Thoracic aorta (tissue), 2 donors: ENCODE results near the gene PRRX2. TPM values are rescaled to one million over a fixed set of nuclear protein-coding genes. Genes with fewer than 3 reads are reported as not detected.

Experiments used
- ATAC-seq: fragments of 150-250 bp; one replicate; pipeline ENCODE4 v1.8.0; 2017; ENCODE audit warnings: low read depth; ENCODE audit not compliant: insufficient number of reproducible peaks, low FRiP score
- DNase-seq: peaks from one replicate; pipeline ENCODE4 v3.0.0-alpha.2; 2020; ENCODE audit warnings: low spot score
- H3K27ac ChIP-seq, 2 donors: fragments of 200-600 bp; sonication (generic); 1 replicate in 1 of 2; 2 replicates in 1 of 2; pipeline ENCODE4 v1.5.1; 2016; ENCODE audit warnings: mild to moderate bottlenecking in 2 of 2, moderate library complexity in 2 of 2
- H3K27me3 ChIP-seq: fragments of 200-600 bp; sonication (generic); replicated peaks from 2 replicates; pipeline ENCODE4 v1.6.0; 2016; ENCODE audit warnings: mild to moderate bottlenecking; ENCODE audit not compliant: insufficient read depth
- H3K36me3 ChIP-seq: fragments of 200-600 bp; sonication (generic); one replicate; pipeline ENCODE4 v1.5.1; 2016
- H3K4me1 ChIP-seq, 2 donors: fragments of 200-600 bp; sonication (generic); 1 replicate in 1 of 2; 2 replicates in 1 of 2; pipeline versions ENCODE4 v1.5.1 to v1.6.0; 2016; ENCODE audit warnings: low read depth in 2 of 2, mild to moderate bottlenecking in 1 of 2; ENCODE audit not compliant: control insufficient read depth in 1 of 2
- H3K4me3 ChIP-seq: fragments of 200-600 bp; sonication (generic); 2 replicates; pipeline ENCODE4 v1.5.1; 2016; ENCODE audit warnings: mild to moderate bottlenecking
- H3K9me3 ChIP-seq: fragments of 200-600 bp; sonication (generic); 2 replicates; pipeline ENCODE4 v1.5.1; 2016
- total RNA-seq, 2 donors: library from RNA; depleted of rRNA; stranded (reverse); fragments of >200 nt; gene quantifications; one replicate each; pipeline versions ENCODE4 v1.1.0 to v1.2.3, GENCODE V29; 2016
- TF ChIP-seq, protein P1 (sequence below): fragments of 200-600 bp; sonication (generic); IDR thresholded peaks from one replicate; pipeline ENCODE4 v1.5.1; 2019; ENCODE audit warnings: antibody characterized with exemption

PRRX2 gene
- total RNA-seq, 2 donors from 2014 or later = 42.0 to 66.1 TPM

DNA sequence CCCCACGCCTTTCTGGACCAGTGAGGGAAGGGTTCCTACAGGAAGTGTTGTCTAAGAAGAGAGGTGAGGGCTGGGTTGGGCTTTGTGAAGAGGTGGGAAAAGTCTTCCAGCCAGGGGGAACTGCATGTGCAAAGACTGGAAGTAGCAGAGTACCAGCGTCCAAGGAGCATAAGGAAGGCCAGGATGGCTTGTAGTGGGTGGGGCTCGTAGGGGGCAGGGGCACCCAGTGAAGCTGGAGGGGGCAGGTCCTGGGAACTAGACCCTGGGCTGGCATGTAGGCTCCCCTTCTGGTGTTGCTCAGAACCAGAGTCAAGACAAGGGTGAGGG lies 20.4 kb downstream of the PRRX2 start:
- Histone ChIP-seq H3K4me3 (no peak overlapping the region), H3K36me3 (no peaks in the 10 kb centered on the region), H3K9me3 (no peaks in the 10 kb centered on the region), H3K27ac (no peak overlapping the region), H3K4me1 (peaks cover 0 to 9% of the 10 kb centered on the region in 2 donors), H3K27me3 (no peaks in the 10 kb centered on the region)
- no peak for DNase-seq
- ATAC-seq = no peak
- TF ChIP-seq, protein P1, sequence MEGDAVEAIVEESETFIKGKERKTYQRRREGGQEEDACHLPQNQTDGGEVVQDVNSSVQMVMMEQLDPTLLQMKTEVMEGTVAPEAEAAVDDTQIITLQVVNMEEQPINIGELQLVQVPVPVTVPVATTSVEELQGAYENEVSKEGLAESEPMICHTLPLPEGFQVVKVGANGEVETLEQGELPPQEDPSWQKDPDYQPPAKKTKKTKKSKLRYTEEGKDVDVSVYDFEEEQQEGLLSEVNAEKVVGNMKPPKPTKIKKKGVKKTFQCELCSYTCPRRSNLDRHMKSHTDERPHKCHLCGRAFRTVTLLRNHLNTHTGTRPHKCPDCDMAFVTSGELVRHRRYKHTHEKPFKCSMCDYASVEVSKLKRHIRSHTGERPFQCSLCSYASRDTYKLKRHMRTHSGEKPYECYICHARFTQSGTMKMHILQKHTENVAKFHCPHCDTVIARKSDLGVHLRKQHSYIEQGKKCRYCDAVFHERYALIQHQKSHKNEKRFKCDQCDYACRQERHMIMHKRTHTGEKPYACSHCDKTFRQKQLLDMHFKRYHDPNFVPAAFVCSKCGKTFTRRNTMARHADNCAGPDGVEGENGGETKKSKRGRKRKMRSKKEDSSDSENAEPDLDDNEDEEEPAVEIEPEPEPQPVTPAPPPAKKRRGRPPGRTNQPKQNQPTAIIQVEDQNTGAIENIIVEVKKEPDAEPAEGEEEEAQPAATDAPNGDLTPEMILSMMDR = no peak

DNA sequence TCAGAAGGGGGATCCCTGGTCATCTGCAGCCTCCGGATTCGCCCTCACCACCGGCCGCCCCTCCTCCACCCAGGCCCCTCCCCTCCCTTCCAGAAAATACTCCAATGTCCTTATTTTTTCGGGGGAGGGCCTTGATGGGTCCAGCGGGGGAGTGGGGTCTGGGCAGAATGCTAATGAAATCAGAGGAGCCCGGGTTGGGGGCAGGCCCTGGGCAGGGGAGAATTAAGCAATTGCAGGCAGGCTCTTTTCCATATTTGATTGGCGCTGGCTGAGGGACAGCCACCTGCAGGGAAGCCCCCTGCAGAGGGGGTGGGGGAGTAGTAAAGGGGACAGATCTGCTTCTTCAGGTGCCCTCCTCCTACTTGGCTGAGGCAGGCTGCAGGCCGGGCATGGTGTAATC lies 21.3 kb downstream of the PRRX2 start:
- no peaks in the 10 kb centered on the region for H3K9me3 ChIP-seq
- no peaks in the 10 kb centered on the region for H3K27me3 ChIP-seq
- ATAC-seq (no peak), DNase-seq (no peak)
- H3K27ac ChIP-seq = peak overlapping the region in 1 of 2 donors; percentile 17
- peaks cover 0 to 9% of the 10 kb centered on the region in 2 donors for H3K4me1 ChIP-seq
- TF ChIP-seq, protein P1 = no peak
- no peak overlapping the region for H3K4me3 ChIP-seq
- H3K36me3 ChIP-seq = no peaks in the 10 kb centered on the region

DNA sequence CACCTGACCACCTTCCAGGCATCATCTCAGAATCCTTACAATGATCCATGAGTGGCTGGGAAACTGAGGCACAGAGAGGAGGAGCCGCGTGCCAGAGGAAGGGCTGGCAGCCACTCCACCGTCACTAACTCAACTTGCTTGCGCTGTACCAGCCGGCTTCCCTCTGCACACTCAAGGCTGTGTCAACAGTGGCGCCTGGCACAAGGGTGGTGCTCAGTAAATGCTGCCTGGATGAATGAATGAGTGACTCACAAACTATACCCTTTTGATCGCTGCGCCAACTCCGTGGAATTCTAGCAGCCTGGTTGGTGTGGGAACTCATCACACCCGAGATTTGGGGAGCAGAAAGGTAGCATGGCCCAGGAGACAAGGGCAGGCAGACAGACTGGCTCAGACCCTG lies 21.9 kb downstream of the PRRX2 start:
- peaks cover 0 to 9% of the 10 kb centered on the region in 2 donors for H3K4me1 ChIP-seq
- TF ChIP-seq, protein P1 = no peak
- no peak overlapping the region for H3K27ac ChIP-seq
- H3K4me3 ChIP-seq = no peak overlapping the region
- ATAC-seq (peak; percentile 49), DNase-seq (no peak)
- no peaks in the 10 kb centered on the region for H3K36me3 ChIP-seq
- H3K9me3 ChIP-seq = no peaks in the 10 kb centered on the region
- no peaks in the 10 kb centered on the region for H3K27me3 ChIP-seq

DNA sequence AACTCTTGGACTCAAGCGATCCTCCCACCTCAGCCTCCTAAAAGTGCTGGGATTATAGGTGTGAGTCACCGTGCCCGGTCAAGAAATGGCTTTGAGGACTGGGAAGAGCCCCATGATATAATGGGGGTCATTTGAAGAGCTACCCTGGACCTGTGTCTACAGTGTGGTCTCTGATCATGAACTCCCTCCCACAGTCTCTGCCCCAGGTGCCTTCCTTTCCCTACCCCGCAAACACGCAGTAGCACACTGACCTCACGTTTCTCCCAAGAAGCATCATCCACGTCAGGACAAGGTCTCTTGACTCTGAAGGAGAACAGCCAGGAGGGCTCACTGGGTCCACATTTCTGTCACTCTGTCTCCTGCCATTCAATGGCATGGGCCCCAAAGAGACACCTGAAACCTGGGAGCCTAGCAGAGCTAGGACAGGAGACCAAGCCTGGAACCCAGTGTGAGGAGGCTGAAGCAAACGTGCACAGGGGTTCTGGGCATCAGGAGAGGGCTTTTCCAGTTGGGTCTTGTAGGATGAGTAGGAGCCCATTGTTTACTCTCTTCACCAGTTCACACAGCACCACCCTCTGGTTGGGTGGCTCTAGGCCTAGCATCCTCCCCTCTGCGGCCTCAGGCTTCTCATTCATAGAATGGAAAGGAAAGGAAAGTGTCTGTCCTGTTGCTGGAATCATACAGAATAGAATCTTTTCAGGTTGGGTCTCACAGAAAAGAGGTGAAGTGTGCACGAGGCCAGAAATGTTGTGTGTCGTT lies 23.0 kb downstream of the PRRX2 start:
- no peak for ATAC-seq
- H3K4me1 ChIP-seq = peaks cover 0 to 16% of the 10 kb centered on the region in 2 donors
- no peaks in the 10 kb centered on the region for H3K36me3 ChIP-seq
- TF ChIP-seq, protein P1 = no peak
- no peaks in the 10 kb centered on the region for H3K9me3 ChIP-seq
- DNase-seq = no peak
- H3K27ac ChIP-seq = no peak overlapping the region
- H3K4me3 ChIP-seq = no peak overlapping the region
- no peaks in the 10 kb centered on the region for H3K27me3 ChIP-seq

DNA sequence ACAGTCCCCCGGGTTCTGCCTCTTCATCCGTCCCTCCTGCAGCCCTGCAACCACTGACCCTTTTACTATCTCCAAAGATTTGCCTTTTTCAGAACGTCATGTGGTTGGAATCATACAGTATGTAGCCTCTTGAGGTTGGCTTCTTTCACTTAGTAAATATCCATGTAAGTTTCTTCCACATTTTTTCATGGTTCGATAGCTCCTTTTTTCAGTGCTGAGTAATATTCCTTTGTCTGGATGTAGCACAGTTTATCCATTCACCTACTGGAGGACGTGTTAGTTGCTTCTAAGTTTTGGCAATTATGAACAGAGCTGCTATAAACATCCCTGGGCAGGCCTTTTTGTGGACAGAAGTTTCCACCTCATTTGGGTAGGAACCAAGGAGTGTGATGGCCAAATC lies 27.1 kb downstream of the PRRX2 start:
- ATAC-seq = no peak
- DNase-seq = no peak
- TF ChIP-seq, protein P1 = no peak
- Histone ChIP-seq H3K36me3 (no peaks in the 10 kb centered on the region), H3K9me3 (no peaks in the 10 kb centered on the region), H3K27ac (peak overlapping the region in 1 of 2 donors; percentile 15), H3K4me3 (no peak overlapping the region), H3K27me3 (no peaks in the 10 kb centered on the region), H3K4me1 (peaks cover 21 to 43% of the 10 kb centered on the region in 2 donors)
